Measurements from ENCODE around the gene PPIE. TPM values are rescaled to one million over a fixed set of nuclear protein-coding genes. Genes with fewer than 3 reads are reported as not detected.

Gene PPIE
- total RNA-seq, 1 experiment from 2014 or later, result 73.8 TPM

DNA sequence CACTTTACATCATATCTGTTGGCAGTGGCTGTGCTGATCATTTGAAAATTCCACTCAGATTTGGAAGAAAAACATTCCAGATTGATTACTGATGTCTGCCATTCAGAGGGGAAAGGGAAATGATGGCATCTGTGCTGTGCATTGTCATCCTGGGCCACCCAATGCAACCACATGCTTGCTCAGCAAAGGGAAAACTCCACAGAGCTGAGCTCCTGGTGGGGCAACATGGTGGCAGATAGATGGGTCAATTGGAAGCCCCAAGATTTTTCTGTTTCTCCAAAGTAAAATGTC is 20.7 kb downstream of the PPIE start:
- ChIA-PET RAD21 (ENCODE audit: low non-redundant PET in 1 of 2, low total read pairs in 2 of 2, uncharacterized antibody in 2 of 2, unreplicated experiment in 2 of 2) (no interaction called here), CTCF (no interaction called here), POLR2A (no interaction called here)
- H3K9ac ChIP-seq (ENCODE audit: low read length), result no peak overlapping the region
- intact Hi-C loops (cut with micrococcal nuclease), result no loop called here
- H3K4me1 ChIP-seq (ENCODE audit: control insufficient read depth in 1 of 2, insufficient read depth in 2 of 2, low read length in 2 of 2), result no peaks in the 10 kb centered on the region
- BruUV-seq (replicated peaks), result no TSS peak
- ATAC-seq, result no peak
- no peaks in the 10 kb centered on the region for H3K9me3 ChIP-seq (ENCODE audit: control insufficient read depth in 1 of 2, insufficient read depth in 1 of 2, low read depth in 1 of 2, low read length in 2 of 2)
- H3K79me2 ChIP-seq (ENCODE audit: insufficient read depth, low read length), result no peaks in the 10 kb centered on the region
- no peaks in the 10 kb centered on the region for H4K20me1 ChIP-seq (ENCODE audit: insufficient read depth)
- H3K4me3 ChIP-seq (replicated peaks in 1 of 2; ENCODE audit: low read depth in 1 of 2, low read length in 2 of 2), result no peak overlapping the region
- H3K36me3 ChIP-seq (ENCODE audit: control insufficient read depth in 1 of 2, insufficient read depth in 2 of 2, low read length in 2 of 2), result peaks cover 9 to 27% of the 10 kb centered on the region in 2 experiments; a peak in 3 of 4 replicates
- no peak overlapping the region for H2AFZ ChIP-seq (ENCODE audit: low read depth, low read length, poor library complexity, severe bottlenecking)
- no peak for DNase-seq (ENCODE audit: low read depth, low spot score)
- TF ChIP-seq ATF3 (IDR thresholded peaks at IDR 0.05) (no peak), EZH2 (IDR thresholded peaks at IDR 0.05) (no peak), REST (IDR thresholded peaks at IDR 0.05; ENCODE audit: low read depth) (no peak), RAD21 (IDR thresholded peaks at IDR 0.05; ENCODE audit: low read depth) (no peak), POLR2AphosphoS5 (IDR thresholded peaks at IDR 0.05; ENCODE audit: low read depth, low read length) (no peak), MAX (IDR thresholded peaks at IDR 0.05) (no peak), FOSL1 (IDR thresholded peaks at IDR 0.05; ENCODE audit: low read depth) (no peak), TCF7L2 (IDR thresholded peaks at IDR 0.05; ENCODE audit: borderline replicate concordance, extremely low read depth, insufficient read depth, insufficient read length) (no peak), CEBPB (IDR thresholded peaks at IDR 0.05; ENCODE audit: low read depth) (no peak), CTCF (IDR thresholded peaks at IDR 0.05 in 2 of 3, conservative IDR thresholded peaks at IDR 0.05 in 1 of 3; ENCODE audit: borderline replicate concordance in 1 of 3, insufficient read depth in 1 of 3, low read depth in 2 of 3, low read length in 2 of 3) (no peak)
- H3K27ac ChIP-seq (ENCODE audit: low read depth, low read length), result no peak overlapping the region
- H3K27me3 ChIP-seq (ENCODE audit: insufficient read depth, low read length), result no peaks in the 10 kb centered on the region
- no peak overlapping the region for H3K4me2 ChIP-seq (ENCODE audit: low read length)
- no peaks in the 10 kb centered on the region for H3K9me2 ChIP-seq (ENCODE audit: insufficient read depth)

Data from HCT116 (cell line).